T-helper 2 cell (primary cell): ENCODE data around the gene LACTB.

ENCODE experiments used
- DNase-seq, 5 experiments: peaks; one replicate each; pipeline versions ENCODE4 v3.0.0 to v3.0.0-alpha.2; 2012 to 2022

The LACTB gene

DNA sequence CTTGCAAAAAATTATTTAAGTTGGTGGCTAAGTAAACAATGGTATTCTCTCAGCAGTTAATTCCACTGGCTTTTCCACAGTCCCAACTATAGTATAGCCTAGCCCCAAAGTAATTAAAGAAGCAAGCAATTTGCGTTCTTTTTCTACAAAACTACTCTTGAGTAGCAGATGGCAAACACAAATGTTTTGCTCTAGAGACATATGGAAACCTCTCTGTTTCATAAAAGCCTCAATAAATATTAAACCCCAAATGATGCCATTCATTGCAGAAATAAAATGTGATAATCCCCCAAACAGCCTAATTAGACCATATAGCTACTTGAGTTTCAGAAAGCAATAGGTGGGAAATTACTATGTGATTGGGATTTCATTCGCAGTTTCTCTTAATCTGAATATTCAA lies 59.1 kb downstream of the LACTB start:
- DNase-seq, result no peak

DNA sequence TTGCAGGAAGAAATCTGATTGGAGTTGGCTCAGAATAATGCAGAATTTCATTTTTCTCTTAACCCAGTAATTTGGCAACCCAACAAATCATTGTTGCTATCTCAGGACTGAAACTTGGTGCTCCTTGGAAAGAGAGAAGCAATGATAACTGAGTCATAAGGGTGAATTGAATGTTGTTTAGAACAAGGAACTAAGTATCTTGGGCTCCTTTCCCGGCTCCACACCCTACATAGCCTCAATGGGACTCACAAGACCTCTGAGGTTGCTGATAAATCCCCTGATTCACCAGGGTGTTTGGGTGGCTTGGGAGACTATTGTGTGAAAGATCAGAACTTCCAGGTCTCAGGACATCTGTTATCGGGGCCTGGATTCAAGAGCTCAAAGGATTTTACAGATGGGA lies 60.0 kb downstream of the LACTB start:
- DNase-seq, result no peak

- no peak for DNase-seq
Observed at GRCh38 chr15:63185206-63185605, 63.5 kb downstream of the LACTB start.

GRCh38 chr15:63186065-63186464 lies 64.4 kb downstream of the LACTB start:
- DNase-seq, result no peak

DNA sequence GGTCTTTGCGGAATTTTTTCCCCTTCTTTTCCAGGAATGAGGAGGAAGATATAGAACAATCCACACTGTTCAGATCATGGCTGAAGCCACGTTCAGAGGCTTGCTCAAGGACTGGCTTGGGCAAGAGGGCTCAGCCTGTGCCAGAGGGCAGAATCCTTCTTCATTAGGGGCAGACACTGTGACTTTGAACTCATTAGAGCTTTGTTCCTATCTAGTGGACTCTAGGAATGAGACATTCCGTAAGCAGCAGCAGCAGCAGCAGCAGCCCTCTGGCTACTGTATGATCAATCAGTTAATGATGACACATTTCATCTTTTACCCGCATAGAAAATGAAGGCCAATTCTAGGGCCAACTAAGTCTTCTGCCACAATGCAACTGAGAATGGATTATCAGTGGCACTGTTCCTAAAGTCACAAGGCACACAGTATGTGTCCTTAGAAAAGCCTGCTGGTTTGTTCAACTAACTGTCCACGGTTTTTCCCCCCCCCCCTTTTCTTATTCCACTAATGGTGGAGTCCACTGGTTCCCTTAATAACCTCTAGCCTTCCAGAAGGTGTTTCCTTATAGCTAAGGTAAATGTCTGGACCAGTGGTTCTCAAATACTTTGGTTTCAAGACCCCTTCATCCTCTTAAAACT lies 66.0 kb downstream of the LACTB start:
- no peak for DNase-seq

DNA sequence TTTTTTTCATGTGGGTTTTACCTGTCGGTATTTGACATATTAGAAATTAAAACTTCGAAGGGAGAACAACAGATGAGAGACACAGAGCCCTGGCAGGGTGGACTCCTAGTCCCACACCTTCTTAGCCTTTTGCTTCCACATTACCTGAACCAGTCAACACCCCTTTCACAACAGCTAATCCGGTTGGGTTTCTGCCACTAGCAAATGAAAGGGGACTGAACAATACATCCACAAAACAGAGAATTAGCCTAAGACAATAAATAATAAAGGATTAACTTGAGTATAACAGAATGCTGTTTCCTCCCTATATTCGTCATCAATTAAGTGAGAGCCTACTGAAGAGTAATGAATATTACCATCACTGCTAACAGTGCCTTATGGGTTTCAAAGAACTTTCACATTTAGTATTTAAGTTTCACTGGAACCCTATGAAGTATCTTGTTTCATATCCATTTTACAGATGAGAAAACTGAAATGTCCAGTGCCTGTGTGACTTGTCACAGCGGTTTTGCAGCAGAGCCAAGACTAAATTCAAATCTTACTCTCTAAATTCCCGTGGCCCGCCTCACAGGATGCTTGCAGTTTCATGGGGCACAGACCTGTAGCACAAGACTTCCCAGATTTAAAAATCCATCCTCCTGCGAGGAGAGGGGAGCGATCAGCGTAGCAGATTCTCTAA lies 66.7 kb downstream of the LACTB start:
- peak in 1 of 5 experiments; percentile 51 for DNase-seq

- peak; percentile 89 to 100 (median 98) for DNase-seq
Observed at GRCh38 chr15:63188926-63189871, 67.5 kb downstream of the LACTB start, which contains the start of gene RAB8B. TSS of gene RAB8B (plus strand) at chr15:63189606. CDS start at chr15:63189625, 19 bp downstream.

GRCh38 chr15:63189941-63190768 lies 68.5 kb downstream of the LACTB start:
- DNase-seq, result no peak

- no peak for DNase-seq
Observed at GRCh38 chr15:63190769-63191649, 69.3 kb downstream of the LACTB start.
